ENCODE data around the gene XYLB.
A peak's percentile ranks its signal among the peaks of the same experiment; 100 is the strongest.
"Not testable (repeated sequence)": the region's sequence is repeated elsewhere in the genome, so short reads cannot be mapped to it uniquely, and the experiment has no call there.

The XYLB gene

GRCh38 chr3:38346587-38347410 lies at the start of gene XYLB:
Gene XYLB (plus strand): TSS chr3:38346785. CDS start chr3:38346869, 84 bp downstream.
- peak; percentile 40 to 73 for DNase-seq (ENCODE audit: low read depth in 2 of 2)

- DNase-seq (ENCODE audit: low read depth in 2 of 2) = not testable (repeated sequence)
These were observed 49.5 kb upstream of the XYLB start for GRCh38 chr3:38297053-38297452.

DNA sequence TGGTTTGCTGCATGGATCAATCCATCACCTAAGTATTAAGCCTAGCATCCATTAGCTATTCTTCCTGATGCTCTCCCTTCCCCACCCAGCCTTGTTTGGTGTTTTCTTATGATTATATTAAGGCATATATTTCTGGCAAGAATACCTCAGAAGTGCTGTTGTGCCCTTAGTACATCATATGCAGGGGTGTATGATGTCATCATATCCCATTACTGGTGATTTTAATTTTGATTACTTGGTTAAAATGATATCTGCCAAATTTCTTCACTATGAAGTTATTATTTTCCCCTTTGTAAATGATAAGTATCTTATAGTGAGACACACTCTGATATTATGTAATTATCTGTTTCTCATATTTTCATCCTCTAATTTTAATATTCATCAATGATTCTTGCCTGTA lies 49.0 kb upstream of the XYLB start:
- no peak for DNase-seq (ENCODE audit: low read depth in 2 of 2)

DNA sequence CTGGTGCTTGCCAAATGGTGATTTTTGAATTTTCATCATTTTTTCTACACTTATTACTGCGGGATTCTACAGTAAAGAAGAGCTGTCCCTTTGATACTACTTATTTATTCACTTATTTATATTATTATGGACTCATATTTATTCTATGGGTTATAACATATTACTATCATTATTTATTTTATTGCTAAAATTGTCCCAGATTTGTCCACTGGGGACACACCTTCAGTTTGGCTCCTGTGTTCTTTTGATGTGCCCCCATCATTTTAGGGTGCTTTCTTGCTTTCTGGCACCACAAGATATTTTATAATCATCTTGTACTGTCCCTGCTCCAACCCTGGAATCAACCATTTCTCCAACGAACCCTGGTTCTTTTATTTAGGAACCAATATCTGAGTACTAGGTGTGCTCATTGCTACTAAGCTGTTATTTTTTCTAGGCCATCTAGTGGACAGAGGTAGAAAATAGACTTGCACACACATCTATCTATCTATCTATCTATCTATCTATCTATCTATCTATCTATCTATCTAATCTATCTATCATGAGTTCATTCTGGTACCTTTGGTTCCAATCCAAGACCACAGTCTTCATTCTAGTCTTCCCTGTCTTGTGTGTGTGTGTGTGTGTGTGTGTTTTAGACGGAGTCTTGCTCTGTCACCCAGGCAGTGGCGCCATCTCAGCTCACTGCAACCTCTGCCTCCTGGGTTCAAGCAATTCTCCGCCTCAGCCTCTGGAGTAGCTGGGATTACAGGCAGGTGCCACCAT lies 48.5 kb upstream of the XYLB start:
- no peak for DNase-seq (ENCODE audit: low read depth in 2 of 2)

DNA sequence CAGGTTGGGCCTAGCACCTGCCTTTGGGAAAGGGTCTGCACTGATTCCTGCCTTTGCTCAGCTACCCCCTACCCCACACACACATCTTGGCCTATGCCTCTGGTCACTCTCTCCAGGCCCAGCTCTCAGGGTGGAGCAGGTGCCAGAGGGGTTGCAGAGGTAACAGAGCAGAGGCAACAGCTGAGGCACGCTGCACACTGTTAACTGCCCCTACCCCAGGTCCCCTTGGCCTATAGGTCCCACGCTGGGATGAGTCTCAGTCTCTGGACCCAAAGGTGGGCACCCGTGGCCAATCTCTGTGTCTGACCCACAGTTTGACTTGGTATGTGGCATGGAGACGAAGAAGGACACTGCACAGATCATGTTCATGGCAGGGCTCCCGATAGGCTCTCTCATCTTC lies 39.6 kb upstream of the XYLB start:
- DNase-seq (ENCODE audit: low read depth in 2 of 2) = no peak

GRCh38 chr3:38307599-38307998 lies 39.0 kb upstream of the XYLB start:
- no peak for DNase-seq (ENCODE audit: low read depth in 2 of 2)

DNA sequence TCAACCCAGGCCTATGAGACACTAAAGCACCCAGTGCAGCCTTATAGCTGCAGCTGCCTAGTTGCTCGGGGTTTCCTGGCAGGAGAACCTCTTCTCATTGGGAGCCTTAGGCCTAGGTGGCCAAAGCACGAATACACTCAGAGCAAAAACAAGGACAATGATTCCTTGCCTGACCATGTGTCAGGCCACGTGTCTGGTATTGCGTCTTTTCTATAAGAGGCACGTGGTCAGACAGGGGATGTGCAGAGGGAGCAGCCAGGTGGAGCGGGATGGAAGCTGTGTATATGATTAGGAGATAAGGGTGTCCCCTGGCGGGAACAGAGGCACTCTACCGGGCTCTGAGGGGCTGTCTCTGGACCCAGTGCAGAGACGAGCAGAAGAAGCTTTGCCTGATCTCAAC lies 38.1 kb upstream of the XYLB start:
- no peak for DNase-seq (ENCODE audit: low read depth in 2 of 2)

DNA sequence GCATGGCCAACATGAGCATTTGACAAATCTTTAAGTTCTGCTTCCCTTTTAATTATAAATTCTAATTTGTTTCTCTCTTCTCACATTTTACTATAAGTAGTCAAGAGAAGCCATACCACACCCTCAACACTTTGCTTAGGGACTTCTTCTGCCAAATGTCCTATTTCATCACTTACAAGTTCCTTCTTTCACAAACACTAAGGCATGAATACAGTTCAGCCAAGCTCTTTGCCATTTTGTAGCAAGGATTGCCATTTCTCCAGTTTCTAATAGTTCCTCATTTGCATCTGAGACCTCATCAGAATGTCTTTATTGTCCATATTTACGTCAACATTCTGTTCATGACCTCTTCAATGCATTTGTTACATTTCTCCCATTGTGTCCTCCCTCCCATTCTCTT lies 35.1 kb upstream of the XYLB start:
- DNase-seq (ENCODE audit: low read depth in 2 of 2) = no peak

DNA sequence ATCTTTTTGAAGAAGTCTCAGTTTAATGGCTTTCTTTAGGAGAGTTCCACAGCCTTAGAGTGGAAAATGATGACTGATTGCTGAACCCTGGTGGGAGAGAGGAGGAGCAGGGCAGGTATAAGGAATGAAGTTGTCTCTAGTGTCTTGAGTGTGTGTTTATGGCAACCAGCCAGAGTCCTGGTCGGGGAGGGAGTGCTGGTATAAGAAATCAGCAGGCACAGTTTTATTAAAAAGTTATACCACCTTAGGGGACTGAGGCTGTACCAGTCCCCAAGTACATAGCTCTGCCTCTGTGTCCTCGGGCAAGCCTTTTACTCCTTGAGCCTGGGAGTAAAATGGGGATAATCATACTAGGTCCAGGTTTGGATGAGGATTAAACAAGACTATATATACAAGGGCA lies 34.6 kb upstream of the XYLB start:
- DNase-seq (ENCODE audit: low read depth in 2 of 2) = no peak

GRCh38 chr3:38312356-38312755 lies 34.2 kb upstream of the XYLB start:
- DNase-seq (ENCODE audit: low read depth in 2 of 2) = no peak

GRCh38 chr3:38313263-38313662 lies 33.3 kb upstream of the XYLB start:
- no peak for DNase-seq (ENCODE audit: low read depth in 2 of 2)

DNA sequence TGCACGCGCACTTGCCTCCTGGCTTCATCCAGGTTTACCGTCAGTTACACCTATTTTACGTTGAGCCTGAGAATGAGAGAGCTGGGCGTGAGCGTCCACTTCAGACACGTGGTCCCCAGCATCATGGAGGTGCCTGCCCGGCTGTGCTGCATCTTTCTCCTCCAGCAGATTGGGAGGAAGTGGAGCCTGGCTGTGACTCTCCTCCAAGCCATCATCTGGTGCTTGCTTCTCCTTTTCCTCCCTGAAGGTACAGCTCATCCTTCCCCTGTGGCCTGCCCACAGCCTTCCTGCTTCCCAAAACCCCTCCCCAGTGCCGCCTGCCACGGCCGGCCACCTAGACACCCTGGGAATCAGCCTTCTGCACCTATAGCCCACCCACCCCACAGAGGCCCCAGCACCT lies 32.9 kb upstream of the XYLB start:
- DNase-seq (ENCODE audit: low read depth in 2 of 2) = no peak

GRCh38 chr3:38314112-38314763 lies 32.3 kb upstream of the XYLB start:
- no peak for DNase-seq (ENCODE audit: low read depth in 2 of 2)

GRCh38 chr3:38314764-38315487 lies 31.7 kb upstream of the XYLB start:
- no peak for DNase-seq (ENCODE audit: low read depth in 2 of 2)

- no peak for DNase-seq (ENCODE audit: low read depth in 2 of 2)
These were observed 30.9 kb upstream of the XYLB start for GRCh38 chr3:38315488-38316230.

GRCh38 chr3:38316356-38317191 lies 30.0 kb upstream of the XYLB start:
- no peak for DNase-seq (ENCODE audit: low read depth in 2 of 2)

- no peak for DNase-seq (ENCODE audit: low read depth in 2 of 2)
These were observed 29.3 kb upstream of the XYLB start for GRCh38 chr3:38317192-38317759.

GRCh38 chr3:38318766-38319671 lies 27.6 kb upstream of the XYLB start:
- no peak for DNase-seq (ENCODE audit: low read depth in 2 of 2)

GRCh38 chr3:38320638-38321037 lies 25.9 kb upstream of the XYLB start:
- not testable (repeated sequence) for DNase-seq (ENCODE audit: low read depth in 2 of 2)
